ENCODE measurements around the gene TOPBP1. TPM values are rescaled to one million over a fixed set of nuclear protein-coding genes. Genes with fewer than 3 reads are reported as not detected.

Gene TOPBP1
- total and polyA plus RNA-seq, 12 donors, result 6.7 to 62.1 (median 13.3) TPM

DNA sequence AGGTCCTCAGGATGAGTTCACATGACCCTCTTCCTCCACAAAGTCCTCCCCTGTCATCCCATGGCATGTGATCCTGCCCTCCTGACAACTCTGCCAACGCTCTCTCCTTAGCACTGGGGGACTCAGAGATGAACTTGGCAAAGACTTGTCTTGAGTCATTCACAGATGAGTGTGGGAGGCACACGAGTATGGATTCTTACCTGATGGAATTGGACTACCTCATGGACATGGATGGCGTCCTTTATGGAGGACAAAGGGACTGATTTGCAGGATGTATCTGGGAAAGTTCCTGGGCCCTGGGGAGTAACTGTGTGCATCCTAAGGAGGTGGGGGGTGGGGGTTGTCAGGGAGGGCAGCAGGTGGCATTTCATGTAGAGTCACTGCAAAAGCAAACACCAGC lies 38.2 kb upstream of the TOPBP1 start:
- no peak for DNase-seq
- Histone ChIP-seq H3K27ac (no peak overlapping the region), H3K4me1 (replicated peaks in 1 of 2) (no peaks in the 10 kb centered on the region), H3K9me3 (replicated peaks in 1 of 3) (no peaks in the 10 kb centered on the region), H3K36me3 (replicated peaks in 1 of 2) (no peaks in the 10 kb centered on the region), H3K4me3 (no peak overlapping the region), H3K27me3 (no peaks in the 10 kb centered on the region)
- TF ChIP-seq POLR2A (IDR thresholded peaks at IDR 0.05) (no peak), CTCF (IDR thresholded peaks at IDR 0.05) (no peak)
- intact Hi-C loops (cut with DNase I), result no loop called here
- WGBS, 4 donors, result 67 to 85% (median 81%) methylated on average over 3 of the region's 3 CpGs

- no peak overlapping the region for H3K27ac ChIP-seq
- WGBS, 4 donors, result 73 to 83% (median 76%) methylated on average over 2 of the region's 2 CpGs
Observed at GRCh38 chr3:133699467-133699866, 37.7 kb upstream of the TOPBP1 start.

DNA sequence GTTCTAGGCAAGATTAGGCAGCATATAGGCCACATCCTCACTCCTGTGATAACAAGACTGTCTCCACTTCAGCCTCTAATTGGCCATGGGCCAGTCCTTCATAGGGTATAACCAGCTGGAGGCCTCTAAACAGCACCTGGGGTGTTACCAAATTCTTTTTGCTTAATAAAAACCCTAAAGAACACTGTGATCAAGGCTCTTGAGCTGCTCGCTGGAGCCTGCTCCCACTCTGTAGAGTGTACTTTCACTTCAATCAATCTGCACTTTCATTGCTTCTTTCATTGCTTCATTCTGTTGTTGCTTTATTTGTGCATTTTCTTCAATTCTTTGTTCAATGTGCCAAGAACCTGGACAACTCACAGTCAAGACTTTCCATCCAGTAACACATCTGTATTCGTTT lies 36.2 kb upstream of the TOPBP1 start:
- H3K36me3 ChIP-seq (replicated peaks in 1 of 2), result no peaks in the 10 kb centered on the region
- H3K27me3 ChIP-seq, result no peaks in the 10 kb centered on the region
- H3K27ac ChIP-seq, result no peak overlapping the region
- no peaks in the 10 kb centered on the region for H3K4me1 ChIP-seq (replicated peaks in 1 of 2)
- no peak overlapping the region for H3K4me3 ChIP-seq
- no peaks in the 10 kb centered on the region for H3K9me3 ChIP-seq (replicated peaks in 1 of 3)
- no peak for DNase-seq
- WGBS, 4 donors, result 78 to 86% (median 80%) methylated on average over 2 of the region's 2 CpGs
- no peak for TF ChIP-seq CTCF (IDR thresholded peaks at IDR 0.05)
- no peak for TF ChIP-seq POLR2A (IDR thresholded peaks at IDR 0.05)
- intact Hi-C loops (cut with DNase I), result no loop called here

More at GRCh38 chr3:133699467-133699866, 37.7 kb upstream of the TOPBP1 start:
- no peak for DNase-seq
- Histone ChIP-seq H3K36me3 (replicated peaks in 1 of 2) (no peaks in the 10 kb centered on the region), H3K4me1 (replicated peaks in 1 of 2) (no peaks in the 10 kb centered on the region), H3K9me3 (replicated peaks in 1 of 3) (no peaks in the 10 kb centered on the region), H3K4me3 (no peak overlapping the region), H3K27me3 (no peaks in the 10 kb centered on the region)
- no peak for TF ChIP-seq CTCF (IDR thresholded peaks at IDR 0.05)
- TF ChIP-seq POLR2A (IDR thresholded peaks at IDR 0.05), result no peak
- intact Hi-C loops (cut with DNase I), result no loop called here

GRCh38 chr3:133695560-133696171 lies 33.9 kb upstream of the TOPBP1 start:
- H3K27ac ChIP-seq, result no peak overlapping the region
- H3K4me3 ChIP-seq, result no peak overlapping the region
- H3K9me3 ChIP-seq (replicated peaks in 1 of 3), result no peaks in the 10 kb centered on the region
- intact Hi-C loops (cut with DNase I), result no loop called here
- H3K27me3 ChIP-seq, result no peaks in the 10 kb centered on the region
- WGBS, 4 donors, result 78 to 91% (median 83%) methylated on average over 3 of the region's 3 CpGs
- DNase-seq, result no peak
- H3K36me3 ChIP-seq (replicated peaks in 1 of 2), result no peaks in the 10 kb centered on the region
- TF ChIP-seq POLR2A (IDR thresholded peaks at IDR 0.05) (no peak), CTCF (IDR thresholded peaks at IDR 0.05) (no peak)
- H3K4me1 ChIP-seq (replicated peaks in 1 of 2), result no peaks in the 10 kb centered on the region
